MCF 10A (cell line): ENCODE results near the gene SRGAP2B. TPM values are rescaled to one million over a fixed set of nuclear protein-coding genes. Genes with fewer than 3 reads are reported as not detected.
A peak's percentile ranks its signal among the peaks of the same experiment; 100 is the strongest.
"Not testable (repeated sequence)": the region's sequence is repeated elsewhere in the genome, so short reads cannot be mapped to it uniquely, and the experiment has no call there.

Experiments
- BruUV-seq: library from RNA; stranded (reverse); fragments of 400-500 nt; replicated peaks from 2 replicates; lab custom pipeline; 2021; lab: Mats Ljungman, UMichigan
- CTCF ChIA-PET: fragments of 300-600 bp; sonication (Branson Sonifier 250); formaldehyde crosslinking; extraction: SDS; loops from one replicate; lab custom pipeline; 2021; ENCODE audit warnings: antibody characterized with exemption, inconsistent platforms; lab: Yijun Ruan, JAX
- POLR2A ChIA-PET: fragments of 300-600, 350-650 bp; sonication (Branson Sonifier 250); formaldehyde crosslinking; extraction: SDS; loops from one replicate; lab custom pipeline; 2020; ENCODE audit warnings: antibody characterized with exemption, inconsistent platforms; lab: Yijun Ruan, JAX
- DNase-seq: peaks from one replicate; pipeline ENCODE4 v3.0.0-alpha.2; 2018; ENCODE audit not compliant: unreplicated experiment
- H3K27ac Mint-ChIP-seq: one replicate; pipeline ENCODE4 v1.8.0; 2022; ENCODE audit warnings: mild to moderate bottlenecking, low read depth, mixed read lengths; ENCODE audit not compliant: unreplicated experiment
- H3K27me3 Mint-ChIP-seq: one replicate; pipeline ENCODE4 v1.8.0; 2022; ENCODE audit warnings: mixed read lengths; ENCODE audit not compliant: insufficient read depth, unreplicated experiment
- H3K36me3 Mint-ChIP-seq: one replicate; pipeline ENCODE4 v1.8.0; 2022; ENCODE audit warnings: mild to moderate bottlenecking, moderate library complexity, mixed read lengths; ENCODE audit not compliant: insufficient read depth, unreplicated experiment
- H3K4me1 Mint-ChIP-seq: one replicate; pipeline ENCODE4 v1.8.0; 2022; ENCODE audit warnings: mixed read lengths; ENCODE audit not compliant: insufficient read depth, unreplicated experiment
- H3K4me3 Mint-ChIP-seq: one replicate; pipeline ENCODE4 v1.8.0; 2022; ENCODE audit warnings: mild to moderate bottlenecking, moderate library complexity, mixed read lengths; ENCODE audit not compliant: unreplicated experiment
- H3K9me3 Mint-ChIP-seq: one replicate; pipeline ENCODE4 v1.8.0; 2022; ENCODE audit warnings: mixed read lengths; ENCODE audit not compliant: unreplicated experiment
- intact Hi-C: fragments of 100-400 bp; cut with micrococcal nuclease; formaldehyde crosslinking; loops from 2 replicates; pipeline ENCODE4 v1.14.1; 2022
- total RNA-seq: library from RNA; stranded (reverse); gene quantifications from 2 replicates; pipeline ENCODE4 v1.2.3, GENCODE V29; 2022
- TF ChIP-seq, protein P1 (sequence below): fragments of 200-600 bp; IDR thresholded peaks from one replicate; pipeline ENCODE4 v1.8.0; 2022; ENCODE audit warnings: antibody characterized with exemption, mild to moderate bottlenecking; ENCODE audit not compliant: unreplicated experiment

SRGAP2B gene
- total RNA-seq, 1 experiment from 2014 or later = 50.8 TPM

DNA sequence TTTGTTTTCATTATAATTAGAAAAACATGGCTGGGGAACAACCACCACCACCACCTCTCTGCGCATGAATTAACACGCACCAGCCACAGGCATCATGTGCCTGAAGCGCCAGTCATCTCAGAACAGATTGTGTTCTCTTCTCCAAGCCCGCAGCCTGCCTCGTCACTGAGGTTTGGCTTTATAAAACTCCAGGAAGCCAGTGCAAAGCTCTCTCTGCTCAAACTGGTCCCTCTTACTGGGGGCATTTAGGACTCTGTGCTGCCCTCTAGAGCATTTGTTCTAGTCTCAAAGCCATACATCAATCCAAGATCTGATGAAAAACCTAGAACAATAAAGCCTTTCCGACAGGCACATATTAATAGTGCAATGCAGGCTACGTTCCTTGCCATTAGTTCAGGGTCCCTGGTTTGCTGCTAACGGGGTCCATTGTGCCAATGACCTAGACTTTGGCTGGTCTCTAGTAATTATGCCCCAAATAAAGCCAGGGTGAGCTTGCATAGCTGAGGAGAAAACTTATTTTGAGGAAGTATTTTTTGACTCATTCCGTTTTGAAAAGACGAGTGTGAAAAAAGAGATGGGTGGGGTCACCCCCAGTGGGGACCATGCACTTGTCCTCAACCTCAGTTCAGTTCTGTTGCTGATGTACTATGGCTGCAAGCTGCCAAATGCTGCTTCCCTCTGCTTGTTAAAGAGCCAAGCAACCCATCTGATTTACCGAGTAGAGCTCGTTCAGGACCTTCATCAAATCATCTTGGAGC lies 181.0 kb downstream of the SRGAP2B start:
- CTCF ChIA-PET, H3K27me3 Mint-ChIP-seq, DNase-seq, H3K36me3 Mint-ChIP-seq, H3K4me3 Mint-ChIP-seq, BruUV-seq, H3K9me3 Mint-ChIP-seq, H3K4me1 Mint-ChIP-seq, POLR2A ChIA-PET, intact Hi-C loops, H3K27ac Mint-ChIP-seq: not testable (repeated sequence)
- TF ChIP-seq, protein P1, sequence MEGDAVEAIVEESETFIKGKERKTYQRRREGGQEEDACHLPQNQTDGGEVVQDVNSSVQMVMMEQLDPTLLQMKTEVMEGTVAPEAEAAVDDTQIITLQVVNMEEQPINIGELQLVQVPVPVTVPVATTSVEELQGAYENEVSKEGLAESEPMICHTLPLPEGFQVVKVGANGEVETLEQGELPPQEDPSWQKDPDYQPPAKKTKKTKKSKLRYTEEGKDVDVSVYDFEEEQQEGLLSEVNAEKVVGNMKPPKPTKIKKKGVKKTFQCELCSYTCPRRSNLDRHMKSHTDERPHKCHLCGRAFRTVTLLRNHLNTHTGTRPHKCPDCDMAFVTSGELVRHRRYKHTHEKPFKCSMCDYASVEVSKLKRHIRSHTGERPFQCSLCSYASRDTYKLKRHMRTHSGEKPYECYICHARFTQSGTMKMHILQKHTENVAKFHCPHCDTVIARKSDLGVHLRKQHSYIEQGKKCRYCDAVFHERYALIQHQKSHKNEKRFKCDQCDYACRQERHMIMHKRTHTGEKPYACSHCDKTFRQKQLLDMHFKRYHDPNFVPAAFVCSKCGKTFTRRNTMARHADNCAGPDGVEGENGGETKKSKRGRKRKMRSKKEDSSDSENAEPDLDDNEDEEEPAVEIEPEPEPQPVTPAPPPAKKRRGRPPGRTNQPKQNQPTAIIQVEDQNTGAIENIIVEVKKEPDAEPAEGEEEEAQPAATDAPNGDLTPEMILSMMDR = peak; percentile 20

- H3K4me3 Mint-ChIP-seq, BruUV-seq, H3K9me3 Mint-ChIP-seq, DNase-seq, CTCF ChIA-PET, intact Hi-C loops, H3K36me3 Mint-ChIP-seq, H3K4me1 Mint-ChIP-seq, H3K27me3 Mint-ChIP-seq, POLR2A ChIA-PET, H3K27ac Mint-ChIP-seq: not testable (repeated sequence)
Measured at GRCh38 chr1:144913458-144913857, 181.7 kb downstream of the SRGAP2B start.

DNA sequence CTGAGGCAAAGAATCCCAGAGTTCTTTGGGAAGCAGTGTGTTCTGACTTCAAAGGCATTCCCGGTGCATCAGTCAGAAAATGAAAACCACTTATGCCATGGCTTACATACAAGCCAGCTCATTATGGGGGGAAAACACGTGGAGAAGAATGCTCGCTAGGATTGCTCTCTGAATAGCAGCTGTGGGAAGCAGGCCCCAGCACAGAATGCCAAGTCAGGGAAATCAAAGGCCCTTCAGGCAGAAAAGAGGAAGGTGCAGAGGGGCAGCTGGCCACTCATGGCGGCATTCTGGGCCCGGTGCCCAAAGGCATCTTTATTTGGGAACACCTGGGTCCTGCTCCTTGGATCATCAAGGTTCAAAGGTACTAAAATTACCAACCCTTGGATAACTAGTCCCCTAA lies 184.4 kb downstream of the SRGAP2B start:
- H3K36me3 Mint-ChIP-seq, H3K9me3 Mint-ChIP-seq, intact Hi-C loops, CTCF ChIA-PET, DNase-seq, H3K4me1 Mint-ChIP-seq, POLR2A ChIA-PET, H3K27me3 Mint-ChIP-seq, H3K27ac Mint-ChIP-seq, H3K4me3 Mint-ChIP-seq: not testable (repeated sequence)
- TSS peak; percentile 35 for BruUV-seq

DNA sequence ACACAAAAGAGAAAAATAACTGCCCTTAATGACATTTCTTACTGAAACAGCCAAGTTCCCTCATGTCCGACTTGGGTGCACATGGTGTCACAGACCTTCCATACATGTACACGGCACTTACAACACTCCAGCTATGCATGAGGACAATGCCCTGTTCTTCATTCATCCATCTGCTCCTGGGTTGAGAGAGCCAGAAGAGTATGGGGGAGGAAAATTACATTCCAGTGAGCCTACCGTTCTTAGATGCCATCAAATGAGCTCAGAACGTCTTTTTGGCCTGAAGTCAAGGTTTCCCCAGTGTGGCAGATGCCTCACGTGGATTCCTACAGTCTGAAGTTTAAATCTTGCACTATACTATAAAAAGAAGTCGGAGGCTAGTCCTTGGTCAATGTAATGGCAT lies 194.3 kb downstream of the SRGAP2B start:
- DNase-seq, H3K27ac Mint-ChIP-seq, CTCF ChIA-PET, H3K9me3 Mint-ChIP-seq, POLR2A ChIA-PET, intact Hi-C loops, H3K4me3 Mint-ChIP-seq, BruUV-seq, H3K4me1 Mint-ChIP-seq, H3K36me3 Mint-ChIP-seq, H3K27me3 Mint-ChIP-seq: not testable (repeated sequence)

GRCh38 chr1:144894454-144895201 lies 200.5 kb downstream of the SRGAP2B start:
- BruUV-seq, H3K27ac Mint-ChIP-seq, POLR2A ChIA-PET, intact Hi-C loops, H3K4me3 Mint-ChIP-seq, H3K9me3 Mint-ChIP-seq, DNase-seq, H3K27me3 Mint-ChIP-seq, CTCF ChIA-PET, H3K36me3 Mint-ChIP-seq, H3K4me1 Mint-ChIP-seq: not testable (repeated sequence)

DNA sequence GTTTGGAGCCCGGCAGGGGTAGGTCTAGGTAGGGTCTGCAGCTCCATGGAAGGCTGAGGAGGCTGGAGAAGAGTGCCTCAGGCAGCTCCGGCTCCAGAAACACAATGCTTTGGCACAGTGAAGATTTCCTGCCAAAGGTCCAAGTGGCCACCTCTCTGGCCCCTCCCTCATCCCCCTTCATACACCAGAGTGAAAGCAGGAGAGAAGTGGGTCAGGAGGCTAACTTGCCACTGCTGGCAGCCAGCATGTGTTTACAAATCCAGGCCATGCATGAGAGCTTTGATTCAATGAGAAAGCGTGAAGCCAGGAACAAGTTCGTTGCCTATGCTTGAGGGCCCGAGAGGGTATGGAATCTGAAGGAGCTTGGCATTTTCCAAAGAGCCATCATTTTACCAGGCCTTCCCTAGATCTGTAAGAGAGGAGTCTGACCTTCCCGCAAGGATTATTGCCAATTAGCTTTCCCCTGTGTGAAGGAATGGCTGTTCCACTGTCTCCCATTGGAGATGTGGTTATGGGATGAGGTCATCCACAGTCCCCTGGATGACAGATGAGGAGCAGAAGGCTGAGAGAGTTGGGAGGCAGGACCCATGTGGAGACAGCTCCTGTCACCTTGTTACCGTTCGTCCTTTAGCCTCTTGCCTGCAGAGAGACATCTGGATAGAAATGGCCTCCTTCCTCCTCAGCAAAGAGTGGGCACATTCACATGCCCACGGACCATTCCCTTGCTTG lies 201.3 kb downstream of the SRGAP2B start:
- DNase-seq, BruUV-seq, H3K4me3 Mint-ChIP-seq, H3K4me1 Mint-ChIP-seq, H3K27ac Mint-ChIP-seq, H3K27me3 Mint-ChIP-seq, CTCF ChIA-PET, intact Hi-C loops, H3K9me3 Mint-ChIP-seq, H3K36me3 Mint-ChIP-seq, POLR2A ChIA-PET: not testable (repeated sequence)

- CTCF ChIA-PET, H3K9me3 Mint-ChIP-seq, H3K36me3 Mint-ChIP-seq, H3K4me3 Mint-ChIP-seq, DNase-seq, BruUV-seq, intact Hi-C loops, H3K27ac Mint-ChIP-seq, H3K4me1 Mint-ChIP-seq, POLR2A ChIA-PET, H3K27me3 Mint-ChIP-seq: not testable (repeated sequence)
Measured at GRCh38 chr1:144893062-144893461, 202.1 kb downstream of the SRGAP2B start.

DNA sequence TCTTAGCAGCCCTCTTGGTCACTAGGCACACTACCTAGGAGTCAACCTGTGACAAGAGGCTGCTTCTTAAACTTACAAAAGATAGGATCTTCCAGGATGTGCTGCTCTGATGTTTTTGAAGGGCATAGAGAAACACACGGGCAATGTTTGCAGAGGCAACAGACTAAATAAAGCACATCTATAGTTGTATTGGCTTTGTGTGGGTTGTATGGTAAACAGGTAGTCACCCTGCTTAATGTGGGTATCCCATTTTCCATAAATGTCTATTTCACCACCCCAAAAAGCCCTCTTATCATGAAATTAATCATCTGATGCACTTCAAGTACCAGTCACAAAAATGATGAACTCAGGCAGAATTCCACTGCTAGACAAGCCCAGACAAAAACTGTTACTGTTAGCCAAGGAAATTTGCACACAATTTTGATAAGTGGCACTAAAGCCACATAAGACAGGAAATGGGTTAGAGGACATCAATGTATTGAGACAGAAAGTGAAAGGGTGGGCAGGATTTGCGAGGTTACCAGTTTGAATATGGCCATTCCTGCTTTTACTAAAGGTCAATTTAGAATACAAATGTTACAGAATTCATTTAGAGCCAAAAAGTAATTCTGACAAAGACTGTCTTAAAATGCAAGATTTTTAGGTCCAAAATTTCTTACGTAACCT lies 205.5 kb downstream of the SRGAP2B start:
- DNase-seq, H3K27me3 Mint-ChIP-seq, intact Hi-C loops, H3K4me1 Mint-ChIP-seq, H3K27ac Mint-ChIP-seq, H3K4me3 Mint-ChIP-seq, H3K9me3 Mint-ChIP-seq, CTCF ChIA-PET, POLR2A ChIA-PET, H3K36me3 Mint-ChIP-seq, BruUV-seq: not testable (repeated sequence)
